H1 (cell line): Measurements from ENCODE around the gene SPANXN4. TPM values are rescaled to one million over a fixed set of nuclear protein-coding genes. Genes with fewer than 3 reads are reported as not detected.

Source experiments
- CTCF ChIA-PET: fragments of 300-600 bp; sonication (Branson Sonifier 250); formaldehyde crosslinking; loops from one replicate; lab custom pipeline; 2021; ENCODE audit not compliant: partially characterized antibody; lab: Charles Lee
- POLR2A ChIA-PET: fragments of 300-600 bp; sonication (Branson Sonifier 250); formaldehyde crosslinking; loops from one replicate; lab custom pipeline; 2021; ENCODE audit warnings: inconsistent platforms; ENCODE audit not compliant: partially characterized antibody; lab: Charles Lee
- DNase-seq, 2 experiments: peaks; one replicate each; pipeline versions ENCODE4 v3.0.0 to v3.0.0-alpha.2; 2010 to 2022; ENCODE audit warnings: low spot score in 2 of 2, low read depth in 1 of 2, mixed read lengths in 1 of 2
- FAIRE-seq: peaks from 2 replicates; lab custom pipeline; 2011; peaks lifted over from hg19 to GRCh38; lab: Jason Lieb, UNC
- H2AFZ ChIP-seq: 2 replicates; pipeline ENCODE4 v1.8.1; 2012; ENCODE audit warnings: low read length, inconsistent platforms
- H2AK5ac ChIP-seq: 2 replicates; pipeline ENCODE4 v1.6.1; 2013; ENCODE audit warnings: low read depth, low read length
- H2BK120ac ChIP-seq: replicated peaks from 2 replicates; pipeline ENCODE3; 2013; ENCODE audit warnings: low read depth, low read length, inconsistent platforms
- H2BK12ac ChIP-seq: 2 replicates; pipeline ENCODE4 v1.6.1; 2013; ENCODE audit warnings: low read depth, low read length
- H2BK15ac ChIP-seq: 2 replicates; pipeline ENCODE4 v1.6.1; 2013; ENCODE audit warnings: low read length
- H2BK20ac ChIP-seq: 2 replicates; pipeline ENCODE4 v1.6.1; 2013; ENCODE audit warnings: low read length
- H2BK5ac ChIP-seq: 2 replicates; pipeline ENCODE4 v1.6.1; 2013; ENCODE audit warnings: low read depth, low read length
- H3K14ac ChIP-seq: 2 replicates; pipeline ENCODE4 v1.6.1; 2013; ENCODE audit warnings: inconsistent platforms; ENCODE audit not compliant: insufficient read length
- H3K18ac ChIP-seq: 2 replicates; pipeline ENCODE4 v1.6.1; 2013; ENCODE audit warnings: low read length; ENCODE audit errors: extremely low read depth
- H3K23ac ChIP-seq: 2 replicates; pipeline ENCODE4 v1.6.1; 2013; ENCODE audit warnings: inconsistent platforms; ENCODE audit not compliant: insufficient read length
- H3K23me2 ChIP-seq: 2 replicates; pipeline ENCODE4 v1.6.1; 2013; ENCODE audit warnings: low read depth, low read length
- H3K27ac ChIP-seq: 2 replicates; pipeline ENCODE4 v1.6.1; 2011; ENCODE audit warnings: low read depth, low read length, inconsistent platforms
- H3K27me3 ChIP-seq, 4 experiments: replicated peaks in 1 of 4; 1 replicate in 1 of 4; 2 replicates in 3 of 4; pipeline versions ENCODE4 v1.6.1 to v1.8.1; 2011 to 2013; ENCODE audit warnings: low read length in 3 of 4, mild to moderate bottlenecking in 3 of 4, inconsistent platforms in 2 of 4, mixed read lengths in 2 of 4, moderate library complexity in 1 of 4; ENCODE audit not compliant: control insufficient read depth in 3 of 4, insufficient read depth in 3 of 4; ENCODE audit errors: extremely low read depth in 1 of 4
- H3K36me3 ChIP-seq, 4 experiments: 2 replicates each; pipeline versions ENCODE4 v1.6.1 to v1.8.1; 2011 to 2013; ENCODE audit warnings: mild to moderate bottlenecking in 4 of 4, low read length in 3 of 4, moderate library complexity in 2 of 4, control low read depth in 1 of 4, inconsistent platforms in 1 of 4; ENCODE audit not compliant: insufficient read depth in 4 of 4, control insufficient read depth in 2 of 4
- H3K4ac ChIP-seq: replicated peaks from 2 replicates; pipeline ENCODE3; 2013; ENCODE audit warnings: low read length, low read depth, mixed read lengths, inconsistent platforms; ENCODE audit not compliant: insufficient read length
- H3K4me1 ChIP-seq, 4 experiments: replicated peaks in 1 of 4; 1 replicate in 1 of 4; 2 replicates in 3 of 4; pipeline versions ENCODE4 v1.6.1 to v1.8.1; 2011 to 2013; ENCODE audit warnings: low read length in 3 of 4, inconsistent platforms in 2 of 4, mixed read lengths in 1 of 4; ENCODE audit not compliant: insufficient read depth in 4 of 4, control insufficient read depth in 3 of 4
- H3K4me2 ChIP-seq, 2 experiments: 2 replicates each; pipeline versions ENCODE4 v1.6.1 to v1.8.1; 2011 to 2013; ENCODE audit warnings: low read depth in 2 of 2, low read length in 2 of 2, control low read depth in 1 of 2, inconsistent platforms in 1 of 2, mild to moderate bottlenecking in 1 of 2; ENCODE audit not compliant: insufficient read depth in 1 of 2
- H3K4me3 ChIP-seq, 4 experiments: fragments of 200-600, 300-600 bp in 1 of 4; sonication (generic), shearing (Covaris generic), sonication (Bioruptor Twin) in 1 of 4; 2 replicates each; pipeline versions ENCODE4 v1.5.1 to v1.8.1; 2011 to 2016; ENCODE audit warnings: low read length in 4 of 4, low read depth in 3 of 4, control low read depth in 2 of 4, inconsistent platforms in 2 of 4, mild to moderate bottlenecking in 2 of 4, mixed read lengths in 1 of 4, moderate library complexity in 1 of 4; ENCODE audit not compliant: insufficient read depth in 2 of 4; ENCODE audit errors: extremely low read depth in 1 of 4
- H3K56ac ChIP-seq: replicated peaks from 2 replicates; pipeline ENCODE3; 2013; ENCODE audit warnings: low read depth, mild to moderate bottlenecking, mixed read lengths, low read length, inconsistent platforms; ENCODE audit not compliant: insufficient read length
- H3K79me1 ChIP-seq: 2 replicates; pipeline ENCODE4 v1.6.1; 2013; ENCODE audit warnings: low read depth, low read length, control low read depth
- H3K79me2 ChIP-seq, 2 experiments: 2 replicates each; pipeline versions ENCODE4 v1.6.1 to v1.8.1; 2012 to 2013; ENCODE audit warnings: low read length in 2 of 2, mild to moderate bottlenecking in 2 of 2, inconsistent platforms in 1 of 2; ENCODE audit not compliant: insufficient read depth in 2 of 2, control insufficient read depth in 1 of 2
- H3K9ac ChIP-seq, 4 experiments: replicated peaks in 1 of 4; 1 replicate in 1 of 4; 2 replicates in 3 of 4; pipeline versions ENCODE4 v1.6.1 to v1.8.1; 2011 to 2013; ENCODE audit warnings: low read depth in 3 of 4, low read length in 3 of 4, control low read depth in 2 of 4, mild to moderate bottlenecking in 2 of 4, moderate library complexity in 2 of 4, inconsistent platforms in 1 of 4; ENCODE audit errors: extremely low read depth in 1 of 4
- H3K9me3 ChIP-seq, 2 experiments: 2 replicates each; pipeline versions ENCODE4 v1.6.1 to v1.8.1; 2012 to 2013; ENCODE audit warnings: mild to moderate bottlenecking in 2 of 2, moderate library complexity in 2 of 2, control low read depth in 1 of 2, inconsistent platforms in 1 of 2, low read depth in 1 of 2, low read length in 1 of 2, mixed read lengths in 1 of 2; ENCODE audit not compliant: insufficient read depth in 2 of 2
- H4K20me1 ChIP-seq, 2 experiments: replicated peaks in 1 of 2; 2 replicates each; pipeline versions ENCODE3 to v1.8.1; 2011 to 2013; ENCODE audit warnings: inconsistent platforms in 2 of 2, low read length in 2 of 2, mild to moderate bottlenecking in 1 of 2; ENCODE audit not compliant: insufficient read depth in 2 of 2, control insufficient read depth in 1 of 2
- H4K5ac ChIP-seq: 2 replicates; pipeline ENCODE4 v1.6.1; 2013; ENCODE audit warnings: low read length, low read depth, mixed read lengths, inconsistent platforms; ENCODE audit not compliant: insufficient read length
- H4K8ac ChIP-seq: 2 replicates; pipeline ENCODE4 v1.8.0; 2013; ENCODE audit warnings: mild to moderate bottlenecking, moderate library complexity, low read length, inconsistent platforms; ENCODE audit not compliant: insufficient read depth; ENCODE audit errors: extremely low read depth
- H4K91ac ChIP-seq: replicated peaks from 2 replicates; pipeline ENCODE3; 2013; ENCODE audit warnings: low read length, mixed read lengths, inconsistent platforms; ENCODE audit not compliant: insufficient read length
- CEBPB ChIP-seq: IDR thresholded peaks from 2 replicates; pipeline ENCODE4 v1.6.1; 2012; ENCODE audit warnings: low read depth, low read length
- GTF2F1 ChIP-seq: IDR thresholded peaks from 2 replicates; pipeline ENCODE4 v1.6.1; 2012; ENCODE audit warnings: low read depth, low read length, improper control_type of control experiment, borderline replicate concordance
- HDAC2 ChIP-seq, 2 experiments: fragments of 300-600 bp in 1 of 2; sonication (generic) in 1 of 2; IDR thresholded peaks; 2 replicates each; pipeline ENCODE4 v1.6.1; 2011 to 2012; ENCODE audit warnings: low read depth in 2 of 2, low read length in 2 of 2, mild to moderate bottlenecking in 2 of 2, moderate library complexity in 2 of 2, borderline replicate concordance in 1 of 2, inconsistent platforms in 1 of 2
- KDM4A ChIP-seq: IDR thresholded peaks from one replicate; pipeline ENCODE4 v1.7.1; 2012; ENCODE audit warnings: low read depth, mild to moderate bottlenecking, moderate library complexity, low read length, inconsistent platforms; ENCODE audit not compliant: severe bottlenecking
- NRF1 ChIP-seq: IDR thresholded peaks from 2 replicates; pipeline ENCODE4 v1.6.1; 2011; ENCODE audit warnings: mild to moderate bottlenecking, low read depth, low read length, improper control_type of control experiment
- POLR2A ChIP-seq, 2 experiments: IDR thresholded peaks; 1 replicate in 1 of 2; 2 replicates in 1 of 2; pipeline ENCODE4 v1.6.1; 2011; ENCODE audit warnings: low read depth in 2 of 2, low read length in 2 of 2, mild to moderate bottlenecking in 2 of 2; ENCODE audit errors: control extremely low read depth in 1 of 2
- RAD21 ChIP-seq, 2 experiments: IDR thresholded peaks in 1 of 2; conservative IDR thresholded peaks in 1 of 2; 2 replicates each; pipeline ENCODE4 v1.6.1; 2011; ENCODE audit warnings: low read depth in 2 of 2, low read length in 2 of 2, improper control_type of control experiment in 1 of 2, inconsistent platforms in 1 of 2, mild to moderate bottlenecking in 1 of 2, moderate library complexity in 1 of 2
- RBBP5 ChIP-seq: IDR thresholded peaks from 2 replicates; pipeline ENCODE4 v1.7.1; 2012; ENCODE audit warnings: low read depth, mild to moderate bottlenecking, inconsistent platforms, low read length, moderate library complexity, borderline replicate concordance
- RFX5 ChIP-seq: IDR thresholded peaks from 2 replicates; pipeline ENCODE4 v1.6.1; 2011; ENCODE audit warnings: low read depth, low read length, improper control_type of control experiment, borderline replicate concordance
- SIRT6 ChIP-seq: IDR thresholded peaks from one replicate; pipeline ENCODE4 v1.7.1; 2012; ENCODE audit warnings: low read length, inconsistent platforms
- SIX5 ChIP-seq: IDR thresholded peaks from 2 replicates; pipeline ENCODE4 v1.6.1; 2011; ENCODE audit warnings: mild to moderate bottlenecking, low read depth, low read length
- SP4 ChIP-seq: IDR thresholded peaks from 2 replicates; pipeline ENCODE4 v1.6.1; 2012; ENCODE audit warnings: low read length, inconsistent platforms
- TAF7 ChIP-seq: optimal IDR thresholded peaks from 2 replicates; pipeline ENCODE3; 2011; ENCODE audit warnings: low read depth, mild to moderate bottlenecking, inconsistent platforms, low read length, moderate library complexity, borderline replicate concordance
- TBP ChIP-seq: IDR thresholded peaks from 2 replicates; pipeline ENCODE4 v1.6.1; 2011; ENCODE audit warnings: low read depth, low read length, improper control_type of control experiment
- ZNF274 ChIP-seq: IDR thresholded peaks from 2 replicates; pipeline ENCODE4 v1.7.0; 2012; ENCODE audit warnings: low read length, borderline replicate concordance; ENCODE audit errors: extremely low read depth
- WGBS, 2 experiments: shearing (Covaris generic) in 1 of 2; methylation state at CpG; one replicate each; pipeline versions ENCODE4 v1.1.6 to v1.1.7; 2013 to 2015; ENCODE audit warnings: low lambda C conversion rate in 2 of 2, mixed read lengths in 2 of 2, inconsistent platforms in 1 of 2, low coverage in 1 of 2, missing lambda C conversion rate in 1 of 2; ENCODE audit not compliant: insufficient replicate concordance in 2 of 2, insufficient coverage in 1 of 2, insufficient read length in 1 of 2; ENCODE audit errors: extremely low coverage in 1 of 2, missing lambda C conversion rate in 1 of 2; 5-methylcytosine and 5-hydroxymethylcytosine counted together
- polyA plus RNA-seq, 7 experiments: library from polyadenylated mRNA; depleted of rRNA in 3 of 7; stranded (reverse) in 5 of 7; unstranded in 2 of 7; fragments of >200 nt in 5 of 7; fragments of 200-250 nt in 2 of 7; gene quantifications; 1 replicate in 5 of 7; 2 replicates in 1 of 7; 4 replicates in 1 of 7; pipeline versions ENCODE4 v1.2.1 to v1.2.3, GENCODE V29; 2011 to 2013; ENCODE audit warnings: missing spikeins in 2 of 7, mixed read lengths in 2 of 7
- total RNA-seq: library from RNA; stranded (reverse); fragmentation: NEBNext Ultra II Directional; extraction: Animal tissue kit (Norgen Biotek cat#: 25700); gene quantifications from 2 replicates; pipeline ENCODE4 v1.2.1, GENCODE V29; 2021

Gene SPANXN4
- total and polyA plus RNA-seq, 2 of the 8 experiments (the other 6 are each of a cell fraction or from before 2014, with no cell fraction given), result not detected

- no peak overlapping the region for H2BK5ac ChIP-seq
- no peak overlapping the region for H4K5ac ChIP-seq
- no peak overlapping the region for H3K14ac ChIP-seq
- FAIRE-seq (no peak), DNase-seq (no peak)
- no peak overlapping the region for H3K27ac ChIP-seq
- no peak overlapping the region for H4K91ac ChIP-seq
- H2BK120ac ChIP-seq, result no peak overlapping the region
- H3K36me3 ChIP-seq, result no peaks in the 10 kb centered on the region
- no peak overlapping the region for H3K9ac ChIP-seq
- no peaks in the 10 kb centered on the region for H3K79me2 ChIP-seq
- CTCF ChIA-PET, result interaction anchor here (0.7 kb wide), 1 partner anchor 1758 kb away, joined by 3 read pairs; no protein-coding TSS in a partner anchor
- no peaks in the 10 kb centered on the region for H3K9me3 ChIP-seq
- no peaks in the 10 kb centered on the region for H3K23me2 ChIP-seq
- H2BK15ac ChIP-seq, result no peak overlapping the region
- H4K20me1 ChIP-seq, result no peaks in the 10 kb centered on the region
- H3K4ac ChIP-seq, result no peak overlapping the region
- POLR2A ChIA-PET, result no interaction called here
- H3K56ac ChIP-seq, result no peak overlapping the region
- no peaks in the 10 kb centered on the region for H3K4me1 ChIP-seq
- no peak overlapping the region for H4K8ac ChIP-seq
- no peak overlapping the region for H3K18ac ChIP-seq
- no peak overlapping the region for H3K4me2 ChIP-seq
- WGBS, 2 experiments, result 87% methylated on average over 3 of the region's 4 CpGs; no CpG with 5 or more reads in 1 of the 2 experiments
- H3K27me3 ChIP-seq, result no peaks in the 10 kb centered on the region
- no peak overlapping the region for H2BK12ac ChIP-seq
- no peak overlapping the region for H2AFZ ChIP-seq
- H3K23ac ChIP-seq, result no peak overlapping the region
- no peak overlapping the region for H3K4me3 ChIP-seq
- H3K79me1 ChIP-seq, result no peaks in the 10 kb centered on the region
- H2AK5ac ChIP-seq, result no peak overlapping the region
- no peak overlapping the region for H2BK20ac ChIP-seq
- TF ChIP-seq HDAC2 (IDR thresholded peaks at IDR 0.05; ENCODE audit: borderline replicate concordance in 1 of 2, low read depth in 2 of 2, low read length in 2 of 2) (no peak), CEBPB (no peak), SIRT6 (no peak), RFX5 (no peak), POLR2A (IDR thresholded peaks at IDR 0.05; ENCODE audit: control extremely low read depth in 1 of 2, low read depth in 2 of 2, low read length in 2 of 2) (no peak), RBBP5 (no peak), KDM4A (no peak), NRF1 (no peak), RAD21 (IDR thresholded peaks at IDR 0.05 in 1 of 2, conservative IDR thresholded peaks at IDR 0.05 in 1 of 2; ENCODE audit: low read depth in 2 of 2, low read length in 2 of 2) (no peak), ZNF274 (no peak), TBP (no peak), GTF2F1 (no peak), TAF7 (no peak), SP4 (no peak), SIX5 (no peak)
Measured at GRCh38 chrX:142978130-142978684, 47.5 kb upstream of the SPANXN4 start.
